Posterior cingulate gyrus (tissue), 11 donors: Measurements from ENCODE around the gene CAPN7.
A peak's percentile ranks its signal among the peaks of the same experiment; 100 is the strongest.

ENCODE experiments used
- DNase-seq, 10 donors: peaks; one replicate each; pipeline versions ENCODE4 v3.0.0 to v3.0.0-alpha.2; 2020 to 2021; ENCODE audit warnings: mixed read lengths in 3 of 10
- intact Hi-C: fragments of 100-400 bp; cut with DNase I; formaldehyde crosslinking; loops from one replicate; pipeline ENCODE4 v1.15.1; 2023

CAPN7 gene

DNA sequence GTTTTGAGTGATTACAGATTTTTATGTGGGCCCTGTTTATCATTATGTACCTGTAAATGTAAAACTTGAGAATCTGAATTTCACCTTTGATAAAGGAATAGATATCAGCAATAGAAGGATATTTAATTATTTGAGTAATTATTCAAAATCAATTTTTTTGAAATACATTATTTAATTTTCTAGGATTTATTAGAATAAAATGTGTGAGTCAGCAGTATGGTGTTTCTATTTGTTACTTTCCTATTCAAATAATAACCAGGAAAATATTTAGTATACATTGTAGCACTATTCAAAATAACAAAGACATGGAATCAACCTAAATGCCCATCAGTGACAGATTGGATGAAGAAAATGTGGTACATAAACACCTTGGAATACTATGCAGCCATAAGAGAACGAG lies 22.1 kb downstream of the CAPN7 start:
- DNase-seq: no peak
- intact Hi-C loops: no loop called here

GRCh38 chr3:15229262-15229661 lies 23.2 kb downstream of the CAPN7 start:
- intact Hi-C loops: no loop called here
- no peak for DNase-seq

DNA sequence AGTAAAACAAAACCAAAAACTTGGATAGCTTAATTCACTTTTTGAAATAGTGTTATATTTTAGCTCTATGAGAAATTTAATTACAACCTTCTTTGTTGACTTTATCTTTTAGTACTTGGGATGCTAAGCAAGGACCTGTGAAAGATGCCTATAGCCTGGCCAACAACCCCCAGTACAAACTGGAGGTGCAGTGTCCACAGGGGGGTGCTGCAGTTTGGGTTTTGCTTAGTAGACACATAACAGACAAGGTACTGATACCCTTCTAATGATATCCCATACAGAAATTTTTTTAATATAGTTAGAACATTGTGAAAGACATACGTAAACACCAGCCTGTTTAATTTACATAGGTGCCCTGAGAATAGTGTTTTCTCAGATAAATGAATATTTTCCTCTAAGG lies 35.3 kb downstream of the CAPN7 start:
- peak in 7 of 10 donors; percentile 39 to 88 (median 52) for DNase-seq
- intact Hi-C loops: no loop called here

DNA sequence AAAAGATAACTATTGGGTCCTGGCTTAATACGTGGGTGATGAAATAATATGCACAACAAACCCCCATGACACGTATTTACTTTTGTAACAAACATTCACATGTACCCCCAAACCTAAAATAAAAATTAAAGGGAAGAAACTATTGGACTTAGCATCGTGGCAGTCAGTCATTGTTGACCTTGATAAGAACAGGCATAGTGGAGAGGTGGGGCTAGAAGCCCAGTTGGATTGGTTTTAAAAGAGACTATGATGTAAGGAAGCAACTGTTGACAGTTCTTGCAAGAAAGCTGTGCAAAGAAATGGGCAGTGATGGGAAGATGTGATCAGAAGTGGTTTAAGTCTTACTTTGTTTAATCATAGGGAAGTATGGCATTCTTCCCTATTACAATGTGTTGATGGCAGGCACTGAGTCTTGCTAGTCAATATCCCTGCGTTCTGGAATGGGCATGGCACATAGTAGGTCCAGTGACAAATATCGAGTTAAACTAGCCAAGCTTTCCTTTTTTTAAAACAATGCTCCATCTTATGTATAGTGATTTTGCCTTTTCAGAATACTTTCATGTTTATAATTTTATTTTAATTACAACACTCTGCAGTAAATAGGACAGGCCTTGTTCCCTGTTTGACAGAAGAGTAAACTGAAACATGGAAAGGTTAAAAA lies 37.9 kb downstream of the CAPN7 start:
- no peak for DNase-seq
- intact Hi-C loops: no loop called here

GRCh38 chr3:15246186-15246585 lies 40.1 kb downstream of the CAPN7 start:
- intact Hi-C loops: no loop called here
- no peak for DNase-seq

DNA sequence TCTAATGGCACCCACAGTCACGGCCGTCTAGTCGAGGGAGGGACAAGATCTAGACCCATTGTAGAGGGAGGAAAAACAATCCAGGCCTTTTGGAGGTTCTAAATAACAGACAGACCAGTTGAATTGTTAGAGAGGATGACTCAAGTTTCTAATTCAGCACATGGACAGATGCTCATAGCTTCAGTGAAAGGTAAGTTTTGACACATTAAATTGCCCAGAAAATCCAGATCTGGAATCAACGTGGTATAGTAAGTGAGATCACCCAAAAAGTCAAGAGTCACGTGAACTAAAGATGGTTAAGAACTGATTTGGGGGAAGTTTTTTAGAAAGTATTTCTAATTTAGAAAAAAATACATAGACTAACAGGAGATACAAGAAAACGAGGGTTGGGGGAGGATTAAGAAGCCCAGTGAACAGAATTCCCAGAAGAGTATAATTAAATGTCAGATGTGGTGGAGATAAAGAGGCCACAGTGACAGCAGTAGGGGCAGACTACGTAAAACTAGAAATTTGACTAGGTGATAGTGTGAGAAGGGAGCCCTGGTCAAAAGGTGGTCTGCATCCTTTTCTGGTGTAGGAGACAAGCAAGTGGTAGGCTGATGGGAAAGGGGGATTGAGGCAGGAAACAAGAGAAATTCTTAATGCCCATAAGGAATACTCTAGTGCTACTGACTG lies 47.1 kb downstream of the CAPN7 start:
- intact Hi-C loops: loop anchor here (5.0 kb wide), 1 partner anchor 46 kb away; the partner anchor contains the start of gene CAPN7
- DNase-seq: no peak

GRCh38 chr3:15255215-15255614 lies 49.2 kb downstream of the CAPN7 start:
- DNase-seq: no peak
- intact Hi-C loops: no loop called here

DNA sequence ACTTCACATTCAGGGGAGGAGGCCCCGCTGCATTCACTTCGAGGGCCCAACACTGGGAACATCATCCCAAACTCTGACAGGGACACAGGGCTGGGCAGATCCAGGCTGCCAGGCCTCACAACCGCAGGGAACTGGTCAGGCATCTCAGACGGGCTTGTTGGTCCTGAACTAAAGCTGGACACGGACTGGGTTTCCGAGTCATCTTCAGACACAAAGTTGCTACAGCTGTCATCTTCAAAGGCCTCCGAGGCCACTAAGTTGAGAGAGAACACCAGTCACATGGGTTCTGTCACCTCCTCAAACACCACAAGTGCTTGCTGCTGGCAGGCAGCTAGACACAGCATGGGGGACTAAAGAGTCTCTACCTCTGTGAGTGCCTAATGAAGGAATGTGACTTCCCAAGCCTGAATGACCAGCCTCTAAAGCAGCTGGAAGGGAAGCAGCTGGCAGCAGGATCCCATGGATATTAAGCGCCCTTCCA lies 50.9 kb downstream of the CAPN7 start:
- intact Hi-C loops: no loop called here

GRCh38 chr3:15258720-15259119 lies 52.7 kb downstream of the CAPN7 start:
- intact Hi-C loops: no loop called here

More for the DNA sequence above, 50.9 kb downstream of the CAPN7 start:
- DNase-seq: no peak

GRCh38 chr3:15260531-15260930 lies 54.5 kb downstream of the CAPN7 start:
- DNase-seq: no peak
- intact Hi-C loops: no loop called here

More at GRCh38 chr3:15258720-15259119, 52.7 kb downstream of the CAPN7 start:
- no peak for DNase-seq

DNA sequence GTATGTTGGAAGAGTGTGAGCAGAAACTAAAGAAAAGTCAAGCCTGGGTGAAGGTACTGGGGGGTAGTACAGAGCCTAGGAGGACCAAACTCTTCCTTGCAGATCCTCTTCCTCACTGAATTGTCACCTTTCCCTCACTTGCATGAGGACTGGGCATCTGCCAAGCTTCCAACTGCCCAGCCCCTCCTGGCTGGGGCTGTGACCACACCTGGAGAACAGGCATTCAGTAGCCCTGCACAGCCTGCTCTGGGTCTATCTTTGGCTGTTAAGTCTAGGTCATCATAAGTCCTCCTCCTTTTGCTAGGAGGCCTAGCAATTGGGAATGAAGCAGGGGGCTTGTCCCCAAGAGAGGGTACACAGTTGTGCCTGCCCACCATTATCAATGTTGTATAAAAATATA lies 55.2 kb downstream of the CAPN7 start:
- DNase-seq: no peak
- intact Hi-C loops: no loop called here

DNA sequence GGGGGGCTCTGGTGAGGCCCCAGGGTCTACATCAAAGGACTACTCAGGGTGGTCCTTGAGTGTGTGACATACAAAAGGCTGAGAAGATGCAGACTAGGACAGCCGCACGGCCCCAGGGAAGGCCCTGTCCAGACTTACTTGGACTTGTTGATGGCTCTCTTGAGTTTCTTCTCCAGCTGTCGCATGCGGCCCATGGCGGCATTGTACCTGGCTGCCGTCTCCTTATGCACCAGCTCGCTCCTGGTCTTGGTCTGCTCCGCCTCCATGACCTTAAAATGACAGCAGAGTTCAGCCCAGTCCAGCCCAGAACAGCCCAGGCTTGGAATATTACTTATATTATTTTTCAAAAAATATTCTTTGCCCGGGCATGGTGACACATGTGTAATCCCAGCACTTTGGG lies 56.0 kb downstream of the CAPN7 start:
- intact Hi-C loops: no loop called here

DNA sequence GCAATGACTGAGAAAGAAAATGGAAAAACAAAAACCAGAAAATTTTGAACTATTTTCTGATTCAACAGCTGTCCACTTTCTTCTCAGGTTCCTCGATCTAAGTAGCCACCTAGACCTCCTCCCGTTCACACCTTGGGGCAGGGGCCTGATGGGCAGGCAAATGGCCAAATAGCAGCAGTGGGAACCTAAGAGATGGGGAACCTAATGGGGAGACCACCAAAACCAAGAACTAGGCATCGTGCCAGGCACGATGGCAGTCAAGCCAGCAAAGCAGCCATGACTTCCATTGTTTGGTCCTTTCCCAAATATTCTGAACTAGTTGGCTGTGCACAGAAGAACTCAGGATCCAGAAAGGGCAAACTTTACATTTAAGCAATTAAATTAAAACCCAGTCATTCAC lies 57.1 kb downstream of the CAPN7 start:
- intact Hi-C loops: no loop called here
- no peak for DNase-seq

More for the DNA sequence above, 56.0 kb downstream of the CAPN7 start:
- DNase-seq: no peak

DNA sequence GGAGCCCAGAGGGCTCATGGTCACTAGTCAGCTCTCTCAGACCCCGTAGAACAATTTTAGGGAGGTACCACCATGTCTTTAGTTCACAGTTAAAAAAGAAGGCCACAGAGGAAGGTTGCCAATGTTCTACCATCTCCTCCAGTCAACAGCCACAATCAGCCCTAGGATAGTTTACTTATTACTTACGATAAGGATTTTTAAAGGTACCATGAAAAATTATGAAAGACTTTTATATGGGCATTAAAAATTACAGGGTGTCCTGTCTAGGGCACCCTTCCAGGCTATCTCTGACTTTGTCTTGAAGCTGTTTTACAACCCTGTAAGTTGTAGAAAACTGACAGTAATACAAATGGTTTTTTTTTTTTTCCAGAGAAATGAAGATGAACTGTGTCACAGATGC lies 57.9 kb downstream of the CAPN7 start:
- DNase-seq: no peak
- intact Hi-C loops: no loop called here

GRCh38 chr3:15264486-15264885 lies 58.4 kb downstream of the CAPN7 start:
- intact Hi-C loops: no loop called here
- DNase-seq: no peak

- intact Hi-C loops: no loop called here
- peak in 2 of 10 donors; percentile 67 to 87 for DNase-seq
These were observed 59.8 kb downstream of the CAPN7 start for GRCh38 chr3:15265655-15266509.

- intact Hi-C loops: no loop called here
- peak in 1 of 10 donors; percentile 50 for DNase-seq
These were observed 60.7 kb downstream of the CAPN7 start for GRCh38 chr3:15266510-15267376.

DNA sequence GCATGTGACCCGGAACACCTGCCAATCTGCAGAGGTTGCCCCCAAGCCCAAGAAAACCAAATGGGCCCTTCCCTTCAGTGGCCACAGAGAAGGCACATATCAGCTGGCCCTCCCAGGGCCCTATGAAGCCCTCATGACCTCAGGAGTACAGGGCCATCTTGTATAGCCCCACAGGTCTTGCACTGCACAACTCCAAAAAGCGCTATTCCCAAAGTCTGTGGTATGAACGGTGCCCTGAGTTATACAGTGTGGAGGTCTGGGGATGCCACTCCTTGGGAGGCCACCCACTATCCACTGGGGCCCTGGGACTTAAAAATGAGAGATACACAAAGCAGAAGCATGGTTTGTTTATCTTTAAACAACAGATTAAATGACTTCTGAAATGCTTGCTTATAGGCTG lies 61.5 kb downstream of the CAPN7 start:
- no peak for DNase-seq
- intact Hi-C loops: no loop called here

DNA sequence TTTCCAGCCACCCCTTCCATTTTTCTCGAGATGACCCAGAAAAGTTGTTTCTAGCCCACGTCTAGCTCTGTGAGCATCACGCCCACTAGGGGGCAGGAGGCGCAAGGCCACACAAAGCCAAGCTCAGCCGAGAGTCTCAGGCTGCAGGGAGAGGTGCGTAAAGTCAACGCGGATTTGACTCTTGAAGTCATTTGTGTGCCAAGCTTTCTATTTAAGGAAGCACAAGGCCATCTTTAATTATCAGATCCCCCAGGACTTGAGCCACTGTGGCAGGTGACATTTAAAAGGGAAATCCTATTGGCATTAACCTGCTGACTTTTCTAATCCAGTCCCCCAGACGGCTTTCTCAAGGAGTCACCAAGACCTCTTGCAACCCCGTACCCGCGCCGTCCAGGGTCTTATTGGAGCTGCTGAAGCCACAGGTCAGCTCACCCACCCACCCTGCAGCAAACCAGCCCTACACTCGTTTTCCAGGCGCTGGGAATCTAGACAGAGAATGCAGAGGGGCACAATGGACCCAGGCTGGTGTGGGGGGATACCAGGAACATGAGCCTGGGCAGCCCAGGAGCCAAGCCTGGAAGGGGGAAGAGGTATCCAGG lies 62.1 kb downstream of the CAPN7 start:
- intact Hi-C loops: loop anchor here (1.0 kb wide), 2 partner anchors 64 to 110 kb away; partner anchors contain the start of gene SH3BP5
- peak; percentile 66 to 97 (median 86) for DNase-seq
